BLaER1 (cell line): Measurements from ENCODE around the gene FBXL20.

ENCODE experiments used
- H3K27ac ChIP-seq: shearing (Covaris generic); formaldehyde crosslinking; 2 replicates; pipeline ENCODE4 v1.8.1; 2022
- H3K27me3 ChIP-seq: shearing (Covaris generic); formaldehyde crosslinking; 2 replicates; pipeline ENCODE4 v1.8.1; 2022
- H3K36me3 ChIP-seq: shearing (Covaris generic); formaldehyde crosslinking; 2 replicates; pipeline ENCODE4 v1.8.1; 2022
- H3K4me1 ChIP-seq: shearing (Covaris generic); formaldehyde crosslinking; 2 replicates; pipeline ENCODE4 v1.8.1; 2022
- H3K4me2 ChIP-seq: shearing (Covaris generic); formaldehyde crosslinking; 2 replicates; pipeline ENCODE4 v1.8.1; 2022
- H3K4me3 ChIP-seq: shearing (Covaris generic); formaldehyde crosslinking; 2 replicates; pipeline ENCODE4 v1.8.1; 2022
- H3K9ac ChIP-seq: shearing (Covaris generic); formaldehyde crosslinking; 2 replicates; pipeline ENCODE4 v1.8.1; 2022
- H3K9me3 ChIP-seq: shearing (Covaris generic); formaldehyde crosslinking; 2 replicates; pipeline ENCODE4 v1.8.1; 2022
- H4K20me1 ChIP-seq: shearing (Covaris generic); formaldehyde crosslinking; 2 replicates; pipeline ENCODE4 v1.8.1; 2022
- Cebpa-rat ChIP-seq: shearing (Covaris generic); IDR thresholded peaks from 2 replicates; pipeline ENCODE4 v1.8.1; 2022

The FBXL20 gene

DNA sequence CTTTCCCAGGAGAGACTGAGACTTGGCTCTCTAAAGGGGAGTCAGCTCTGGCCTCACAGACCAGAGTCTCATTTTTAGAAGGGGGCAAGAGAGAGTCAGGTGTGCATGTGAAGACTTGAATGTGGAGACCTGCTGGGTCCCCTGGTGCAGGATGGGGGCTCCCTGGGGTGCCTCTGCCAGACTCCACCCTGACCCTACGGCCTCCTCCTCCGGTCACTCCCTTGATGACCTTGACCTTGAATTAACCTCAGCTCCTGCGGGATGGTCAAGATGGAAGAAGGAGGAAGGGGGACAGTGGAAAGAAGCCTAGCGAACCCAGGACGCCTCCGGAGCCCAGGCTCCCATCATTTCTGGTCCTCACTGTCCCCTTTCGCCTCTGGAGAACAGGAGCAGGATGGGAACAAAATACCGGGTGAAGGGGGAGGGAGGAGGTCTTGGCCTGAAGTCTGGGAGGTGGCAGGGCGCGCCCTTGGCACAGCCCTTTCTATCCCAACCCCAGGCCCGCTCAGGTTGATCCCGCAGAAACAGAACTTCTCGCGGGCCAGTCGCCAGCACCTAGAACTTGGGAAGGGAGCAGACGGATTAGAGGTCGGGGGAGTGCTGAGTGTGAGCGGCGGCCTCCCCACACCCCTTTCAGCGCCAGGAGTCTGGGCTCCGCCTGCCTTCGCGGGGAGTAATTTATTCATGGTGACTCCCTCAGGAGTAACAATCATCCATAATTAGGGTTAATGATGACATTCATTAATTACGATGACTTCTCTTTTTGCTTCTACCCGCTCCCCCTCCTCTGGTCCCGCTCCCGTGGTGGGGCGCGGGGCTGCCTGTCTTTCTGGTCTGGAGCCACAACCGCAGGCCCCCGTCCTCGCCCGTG lies 177.3 kb downstream of the FBXL20 start:
- Histone ChIP-seq H3K27me3 (peaks cover 59% of the 10 kb centered on the region), H3K4me1 (peaks cover 33% of the 10 kb centered on the region), H3K36me3 (no peaks in the 10 kb centered on the region), H3K4me3 (peak overlapping the region; percentile 64), H3K9ac (no peak overlapping the region), H3K9me3 (no peaks in the 10 kb centered on the region), H4K20me1 (peaks cover 34% of the 10 kb centered on the region), H3K27ac (no peak overlapping the region), H3K4me2 (peak overlapping the region; percentile 97)
- TF ChIP-seq Cebpa-rat: no peak

DNA sequence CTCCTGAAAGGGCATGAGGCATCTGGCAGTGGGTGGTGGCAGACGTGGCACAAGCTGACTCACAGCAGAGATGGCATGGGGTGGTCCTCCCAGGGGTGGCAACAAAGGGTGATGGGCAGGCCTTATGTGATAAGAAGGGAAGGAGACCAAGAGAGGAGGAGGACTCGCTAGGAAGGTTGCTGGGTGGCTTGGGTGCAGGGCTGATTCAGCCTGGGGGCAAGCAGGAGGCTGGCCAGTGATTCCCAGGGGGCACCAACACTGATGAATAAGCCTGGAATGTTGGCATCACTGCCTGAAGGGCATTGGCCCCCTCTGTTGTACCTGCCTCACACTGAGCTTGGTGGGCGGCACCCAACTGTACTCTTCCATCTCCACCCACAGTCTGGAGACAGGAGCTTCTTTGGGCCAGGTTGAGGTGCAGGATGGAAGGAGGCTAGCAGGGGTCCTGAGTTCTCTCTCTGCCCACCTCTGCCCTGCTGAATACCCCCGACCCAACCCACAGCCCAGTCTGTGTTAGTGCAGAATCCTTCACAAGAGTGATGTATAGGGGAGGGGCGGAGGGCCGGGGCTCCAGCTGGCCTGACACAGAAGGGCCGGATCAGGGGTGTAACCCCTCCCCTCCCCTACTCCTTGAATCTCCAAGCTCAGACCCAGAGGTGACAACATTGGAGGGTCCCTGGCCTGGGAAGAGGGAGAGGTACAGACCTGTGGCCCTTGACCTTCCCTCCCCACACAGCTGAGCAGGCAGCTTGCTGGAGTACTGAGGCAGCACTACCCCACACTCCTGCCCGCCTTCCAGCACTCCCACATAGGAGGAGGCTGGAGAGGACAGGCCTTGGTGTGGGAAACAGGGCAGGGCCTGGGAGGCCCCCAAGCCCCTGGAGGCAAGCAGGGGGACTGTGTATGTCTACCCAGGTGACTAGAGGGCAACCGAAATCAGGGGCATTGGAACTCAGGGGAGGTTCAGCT lies 178.3 kb downstream of the FBXL20 start:
- Histone ChIP-seq H3K9ac (no peak overlapping the region), H3K9me3 (no peaks in the 10 kb centered on the region), H3K4me2 (no peak overlapping the region), H3K4me1 (peaks cover 25% of the 10 kb centered on the region), H3K27ac (no peak overlapping the region), H3K4me3 (no peak overlapping the region), H3K27me3 (peaks cover 59% of the 10 kb centered on the region), H3K36me3 (no peaks in the 10 kb centered on the region), H4K20me1 (peaks cover 34% of the 10 kb centered on the region)
- TF ChIP-seq Cebpa-rat: no peak

DNA sequence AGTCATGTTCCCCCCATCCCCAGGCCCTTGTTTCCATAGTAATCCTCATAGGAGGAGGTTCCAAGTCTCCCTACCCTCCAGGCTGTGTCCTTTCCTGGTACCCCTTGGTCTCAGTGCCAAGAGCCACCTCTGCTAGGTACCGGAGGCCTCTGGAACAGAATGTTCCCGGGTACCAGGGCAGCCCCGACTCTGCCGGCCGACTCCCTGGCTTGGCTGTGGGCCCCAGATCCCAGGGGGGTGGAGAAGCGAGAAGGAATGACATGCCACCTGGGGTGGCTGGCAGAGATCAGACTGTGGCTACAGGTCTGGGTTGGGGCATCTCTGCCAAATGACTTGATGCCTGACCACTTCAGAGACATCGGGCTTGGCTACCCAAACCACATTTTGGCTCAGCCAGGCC lies 179.3 kb downstream of the FBXL20 start:
- peaks cover 25% of the 10 kb centered on the region for H3K4me1 ChIP-seq
- peaks cover 34% of the 10 kb centered on the region for H4K20me1 ChIP-seq
- TF ChIP-seq Cebpa-rat: no peak
- H3K4me2 ChIP-seq: no peak overlapping the region
- no peak overlapping the region for H3K9ac ChIP-seq
- H3K36me3 ChIP-seq: no peaks in the 10 kb centered on the region
- no peaks in the 10 kb centered on the region for H3K9me3 ChIP-seq
- H3K4me3 ChIP-seq: no peak overlapping the region
- peaks cover 50% of the 10 kb centered on the region for H3K27me3 ChIP-seq
- H3K27ac ChIP-seq: no peak overlapping the region

DNA sequence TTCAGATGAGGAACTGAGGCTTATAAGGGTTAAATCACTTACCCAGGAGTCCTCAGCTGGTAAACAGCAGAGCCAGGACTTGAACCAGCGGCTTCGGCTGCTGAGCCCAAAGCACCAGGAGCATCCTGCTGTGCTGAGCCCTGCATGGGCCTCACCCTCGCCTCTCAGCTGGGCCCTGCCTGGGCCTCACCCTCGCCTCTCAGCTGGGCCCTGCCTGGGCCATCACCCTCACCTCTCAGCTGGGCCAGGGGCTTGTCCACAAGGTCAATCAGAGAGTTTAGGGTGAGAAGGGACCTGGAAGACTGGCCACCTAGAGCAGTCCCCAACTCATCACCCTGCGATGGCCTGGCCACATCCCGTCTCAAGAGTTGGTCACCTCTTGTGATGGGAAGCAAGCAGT lies 179.9 kb downstream of the FBXL20 start:
- H3K27me3 ChIP-seq: peaks cover 44% of the 10 kb centered on the region
- peaks cover 32% of the 10 kb centered on the region for H4K20me1 ChIP-seq

DNA sequence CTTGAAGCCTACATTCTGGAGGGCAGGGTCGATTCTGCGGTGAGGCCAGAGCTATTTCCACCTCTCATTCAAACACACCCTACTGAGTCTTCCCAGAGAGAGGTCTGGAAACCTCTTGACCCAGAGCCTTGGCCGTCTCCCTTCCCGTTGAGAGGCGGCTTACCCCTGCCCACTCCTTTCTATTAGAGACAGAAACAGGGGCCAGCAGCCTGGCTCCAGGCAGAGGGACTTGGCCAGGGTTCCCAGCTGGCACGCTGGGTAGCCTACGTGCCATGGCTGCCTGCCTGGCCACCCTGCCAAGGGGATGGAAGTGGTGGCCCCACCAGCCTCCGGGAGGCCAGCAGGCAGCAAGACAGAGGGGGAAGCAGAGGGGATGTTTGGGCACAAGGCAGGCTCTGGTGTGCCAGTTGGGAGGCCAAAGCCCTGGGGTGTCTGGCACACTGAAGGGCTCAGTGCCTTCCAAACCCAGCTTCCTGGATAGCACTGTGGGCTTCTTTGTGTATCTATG lies 181.7 kb downstream of the FBXL20 start:
- no peaks in the 10 kb centered on the region for H3K36me3 ChIP-seq
- H3K9me3 ChIP-seq: no peaks in the 10 kb centered on the region
- no peak for TF ChIP-seq Cebpa-rat
- H3K4me1 ChIP-seq: peaks cover 7% of the 10 kb centered on the region
- no peak overlapping the region for H3K4me3 ChIP-seq
- H4K20me1 ChIP-seq: peaks cover 18% of the 10 kb centered on the region
- no peak overlapping the region for H3K27ac ChIP-seq
- no peak overlapping the region for H3K4me2 ChIP-seq
- H3K27me3 ChIP-seq: peaks cover 26% of the 10 kb centered on the region
- no peak overlapping the region for H3K9ac ChIP-seq

More for the DNA sequence above, 179.9 kb downstream of the FBXL20 start:
- peaks cover 24% of the 10 kb centered on the region for H3K4me1 ChIP-seq
- H3K4me3 ChIP-seq: no peak overlapping the region
- no peaks in the 10 kb centered on the region for H3K9me3 ChIP-seq
- H3K4me2 ChIP-seq: no peak overlapping the region
- H3K27ac ChIP-seq: no peak overlapping the region
- no peak overlapping the region for H3K9ac ChIP-seq
- no peak for TF ChIP-seq Cebpa-rat
- no peaks in the 10 kb centered on the region for H3K36me3 ChIP-seq

DNA sequence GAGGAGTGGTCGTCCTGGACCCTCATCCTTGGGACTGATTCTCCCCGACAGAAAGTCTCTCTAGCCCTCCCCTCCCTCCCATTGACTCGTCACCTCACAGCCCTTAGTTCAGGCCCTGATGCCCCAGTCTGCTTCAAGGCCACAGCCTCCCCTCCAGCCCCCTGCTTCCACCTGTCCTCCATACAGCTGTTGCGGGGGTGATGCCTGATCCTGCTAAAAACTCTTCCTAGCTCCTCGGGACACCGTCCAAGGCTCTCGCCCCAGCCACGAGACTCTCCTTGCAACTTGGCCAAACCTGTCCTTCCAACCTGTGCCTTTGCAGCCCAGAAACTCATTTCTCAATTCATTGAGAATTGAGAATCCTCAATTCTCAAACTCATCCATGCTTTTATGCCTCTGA lies 182.5 kb downstream of the FBXL20 start:
- H3K27ac ChIP-seq: no peak overlapping the region
- H3K27me3 ChIP-seq: peaks cover 18% of the 10 kb centered on the region
- no peak overlapping the region for H3K4me3 ChIP-seq
- no peaks in the 10 kb centered on the region for H3K36me3 ChIP-seq
- no peaks in the 10 kb centered on the region for H3K4me1 ChIP-seq
- no peak overlapping the region for H3K4me2 ChIP-seq
- TF ChIP-seq Cebpa-rat: no peak
- H3K9ac ChIP-seq: no peak overlapping the region
- H4K20me1 ChIP-seq: peaks cover 10% of the 10 kb centered on the region
- no peaks in the 10 kb centered on the region for H3K9me3 ChIP-seq

DNA sequence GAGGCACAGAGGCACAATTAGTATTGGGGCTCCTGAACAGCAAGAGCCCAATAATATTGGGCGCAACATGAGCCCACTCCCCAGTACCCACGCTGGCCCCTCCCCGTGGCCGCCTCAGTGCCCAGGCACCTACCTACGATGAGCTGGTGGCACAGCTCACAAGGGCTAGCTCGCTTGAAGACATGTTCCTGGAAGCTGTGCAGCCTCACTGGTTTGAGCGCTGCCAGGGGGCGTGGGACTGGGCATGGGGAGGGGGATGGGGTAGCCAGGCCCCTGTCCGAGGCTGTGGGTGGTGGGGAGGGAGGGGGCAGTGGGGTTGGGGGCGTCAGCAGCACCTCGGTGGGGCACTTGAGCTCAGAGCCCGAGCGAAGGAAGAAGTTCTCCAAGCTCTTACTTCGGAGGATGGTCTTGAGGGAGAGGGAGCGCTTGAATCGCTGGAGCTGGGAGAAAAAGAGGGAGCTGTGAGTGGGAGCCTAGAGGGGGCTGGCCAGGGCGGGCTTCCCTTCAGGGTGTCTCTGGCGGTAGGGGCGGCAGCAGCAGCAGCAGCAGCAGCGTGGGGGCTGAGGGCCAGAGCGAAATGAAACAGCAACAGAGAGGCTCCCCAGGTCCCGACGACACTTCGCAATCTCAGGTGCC lies 183.6 kb downstream of the FBXL20 start:
- no peaks in the 10 kb centered on the region for H4K20me1 ChIP-seq
- TF ChIP-seq Cebpa-rat: no peak
- no peaks in the 10 kb centered on the region for H3K9me3 ChIP-seq
- H3K9ac ChIP-seq: no peak overlapping the region
- H3K4me2 ChIP-seq: no peak overlapping the region
- no peaks in the 10 kb centered on the region for H3K4me1 ChIP-seq
- H3K27ac ChIP-seq: no peak overlapping the region
- H3K27me3 ChIP-seq: peaks cover 7% of the 10 kb centered on the region
- no peaks in the 10 kb centered on the region for H3K36me3 ChIP-seq
- H3K4me3 ChIP-seq: no peak overlapping the region

DNA sequence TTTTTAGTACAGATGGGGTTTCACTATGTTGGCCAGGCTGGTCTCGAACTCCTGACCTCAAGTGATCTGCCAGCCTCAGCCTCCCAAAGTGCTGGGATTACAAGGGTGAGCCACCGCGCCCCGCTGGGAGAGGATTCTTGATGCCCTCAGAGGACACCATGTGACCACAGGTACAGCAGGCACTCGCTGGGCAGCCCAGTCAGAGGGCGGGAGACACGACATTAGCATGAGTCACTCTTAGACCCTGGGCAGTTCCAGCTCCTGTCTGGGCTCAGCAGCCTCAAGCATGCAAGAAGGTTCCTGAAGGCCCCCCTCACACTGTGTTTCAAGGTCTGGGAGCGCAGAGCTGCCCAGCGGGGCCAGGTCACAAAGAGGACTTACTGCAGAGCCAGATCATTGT lies 187.6 kb downstream of the FBXL20 start:
- H3K4me2 ChIP-seq: no peak overlapping the region
- no peaks in the 10 kb centered on the region; the same call in 1 of the 2 replicates for H3K27me3 ChIP-seq
- no peak for TF ChIP-seq Cebpa-rat

DNA sequence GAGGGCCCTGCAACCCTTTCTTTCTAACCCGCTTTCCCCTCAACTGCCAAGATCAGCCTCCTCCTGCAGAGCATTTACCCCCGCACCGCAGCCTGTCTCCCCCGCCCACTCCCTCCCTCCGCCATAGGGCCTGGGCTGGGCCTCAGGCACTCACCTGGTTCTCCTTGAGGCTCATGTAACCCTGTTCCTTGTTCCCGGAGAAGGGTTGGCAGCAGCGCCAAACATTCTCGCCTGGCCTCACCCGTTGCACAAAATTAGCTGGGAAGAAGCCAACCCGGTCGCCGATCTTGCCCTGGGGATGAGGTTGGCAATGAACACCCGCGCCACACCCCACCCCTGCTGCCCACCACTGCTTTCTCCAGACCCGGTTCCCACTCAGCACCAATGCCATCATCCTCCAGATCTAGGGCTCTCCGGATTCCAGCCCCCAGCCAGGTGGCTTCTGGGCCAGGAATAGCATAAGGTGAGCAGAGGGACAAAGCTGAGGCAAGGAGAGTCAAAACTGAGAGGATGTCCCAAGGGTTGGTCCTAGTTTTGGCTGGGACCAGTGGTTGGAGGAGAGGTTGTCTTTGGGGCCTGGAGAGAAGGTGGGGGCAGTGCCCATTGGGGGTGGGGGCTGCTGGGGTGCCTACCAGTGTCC lies 188.5 kb downstream of the FBXL20 start:
- H3K36me3 ChIP-seq: no peaks in the 10 kb centered on the region
- TF ChIP-seq Cebpa-rat: no peak
- H3K4me1 ChIP-seq: peaks cover 37% of the 10 kb centered on the region
- H4K20me1 ChIP-seq: no peaks in the 10 kb centered on the region
- H3K27me3 ChIP-seq: no peaks in the 10 kb centered on the region
- H3K9ac ChIP-seq: no peak overlapping the region
- no peak overlapping the region for H3K27ac ChIP-seq
- no peak overlapping the region for H3K4me2 ChIP-seq
- H3K4me3 ChIP-seq: no peak overlapping the region
- H3K9me3 ChIP-seq: no peaks in the 10 kb centered on the region

More for the DNA sequence above, 187.6 kb downstream of the FBXL20 start:
- H3K27ac ChIP-seq: no peak overlapping the region
- H3K4me1 ChIP-seq: peaks cover 28% of the 10 kb centered on the region
- H3K36me3 ChIP-seq: no peaks in the 10 kb centered on the region
- no peak overlapping the region for H3K4me3 ChIP-seq
- H3K9me3 ChIP-seq: no peaks in the 10 kb centered on the region
- no peak overlapping the region for H3K9ac ChIP-seq
- H4K20me1 ChIP-seq: no peaks in the 10 kb centered on the region
